ENCODE results near the gene ERMP1.

ERMP1 gene

GRCh38 chr9:5789489-5789888 lies 43.4 kb downstream of the ERMP1 start:
- Histone ChIP-seq H3K27me3 (ENCODE audit: low read depth, low read length) (no peaks in the 10 kb centered on the region), H3K4me1 (ENCODE audit: low read length) (no peaks in the 10 kb centered on the region), H3K4me3 (ENCODE audit: low read length) (no peak overlapping the region), H3K9ac (ENCODE audit: low read length) (no peak overlapping the region), H3K9me3 (ENCODE audit: insufficient read depth, low read length) (no peaks in the 10 kb centered on the region), H4K20me1 (ENCODE audit: insufficient read depth, low read length) (no peaks in the 10 kb centered on the region), H3K27ac (ENCODE audit: low read length) (no peak overlapping the region), H2AFZ (ENCODE audit: low read depth, low read length) (no peak overlapping the region), H3K4me2 (ENCODE audit: low read length) (no peak overlapping the region), H3K36me3 (replicated peaks; ENCODE audit: low read depth, low read length) (peaks cover 24% of the 10 kb centered on the region), H3K79me2 (ENCODE audit: low read length) (no peaks in the 10 kb centered on the region)
- TF ChIP-seq CTCF (IDR thresholded peaks at IDR 0.05; ENCODE audit: low read depth, low read length) (no peak), EZH2phosphoT487 (IDR thresholded peaks at IDR 0.05; ENCODE audit: low read depth) (no peak)

GRCh38 chr9:5787759-5788302 lies 45.1 kb downstream of the ERMP1 start:
- peaks cover 24% of the 10 kb centered on the region for H3K36me3 ChIP-seq (replicated peaks; ENCODE audit: low read depth, low read length)
- H2AFZ ChIP-seq (ENCODE audit: low read depth, low read length), result no peak overlapping the region
- H3K9ac ChIP-seq (ENCODE audit: low read length), result no peak overlapping the region
- no peak overlapping the region for H3K4me2 ChIP-seq (ENCODE audit: low read length)
- TF ChIP-seq CTCF (IDR thresholded peaks at IDR 0.05; ENCODE audit: low read depth, low read length) (no peak), EZH2phosphoT487 (IDR thresholded peaks at IDR 0.05; ENCODE audit: low read depth) (no peak)
- H4K20me1 ChIP-seq (ENCODE audit: insufficient read depth, low read length), result no peaks in the 10 kb centered on the region; the same call in 1 of the 2 replicates
- H3K4me3 ChIP-seq (ENCODE audit: low read length), result no peak overlapping the region
- no peaks in the 10 kb centered on the region for H3K27me3 ChIP-seq (ENCODE audit: low read depth, low read length)
- no peaks in the 10 kb centered on the region for H3K4me1 ChIP-seq (ENCODE audit: low read length)
- H3K79me2 ChIP-seq (ENCODE audit: low read length), result no peaks in the 10 kb centered on the region
- no peaks in the 10 kb centered on the region for H3K9me3 ChIP-seq (ENCODE audit: insufficient read depth, low read length)
- no peak overlapping the region for H3K27ac ChIP-seq (ENCODE audit: low read length)

GRCh38 chr9:5787220-5787619 lies 45.7 kb downstream of the ERMP1 start:
- Histone ChIP-seq H3K79me2 (ENCODE audit: low read length) (no peaks in the 10 kb centered on the region), H3K27ac (ENCODE audit: low read length) (no peak overlapping the region), H3K27me3 (ENCODE audit: low read depth, low read length) (no peaks in the 10 kb centered on the region), H3K4me3 (ENCODE audit: low read length) (no peak overlapping the region), H3K4me2 (ENCODE audit: low read length) (no peak overlapping the region), H3K9ac (ENCODE audit: low read length) (no peak overlapping the region), H3K9me3 (ENCODE audit: insufficient read depth, low read length) (no peaks in the 10 kb centered on the region), H3K4me1 (ENCODE audit: low read length) (no peaks in the 10 kb centered on the region), H3K36me3 (replicated peaks; ENCODE audit: low read depth, low read length) (peaks cover 24% of the 10 kb centered on the region), H4K20me1 (ENCODE audit: insufficient read depth, low read length) (no peaks in the 10 kb centered on the region; the same call in 1 of the 2 replicates), H2AFZ (ENCODE audit: low read depth, low read length) (no peak overlapping the region)
- TF ChIP-seq EZH2phosphoT487 (IDR thresholded peaks at IDR 0.05; ENCODE audit: low read depth), result no peak
- TF ChIP-seq CTCF (IDR thresholded peaks at IDR 0.05; ENCODE audit: low read depth, low read length), result no peak

- H3K4me2 ChIP-seq (ENCODE audit: low read length), result no peak overlapping the region
- no peaks in the 10 kb centered on the region for H3K4me1 ChIP-seq (ENCODE audit: low read length)
- TF ChIP-seq CTCF (IDR thresholded peaks at IDR 0.05; ENCODE audit: low read depth, low read length) (no peak), EZH2phosphoT487 (IDR thresholded peaks at IDR 0.05; ENCODE audit: low read depth) (no peak)
- no peaks in the 10 kb centered on the region for H3K27me3 ChIP-seq (ENCODE audit: low read depth, low read length)
- H4K20me1 ChIP-seq (ENCODE audit: insufficient read depth, low read length), result no peaks in the 10 kb centered on the region; the same call in 1 of the 2 replicates
- no peaks in the 10 kb centered on the region for H3K9me3 ChIP-seq (ENCODE audit: insufficient read depth, low read length)
- H3K9ac ChIP-seq (ENCODE audit: low read length), result no peak overlapping the region
- peaks cover 22% of the 10 kb centered on the region for H3K36me3 ChIP-seq (replicated peaks; ENCODE audit: low read depth, low read length)
- H2AFZ ChIP-seq (ENCODE audit: low read depth, low read length), result no peak overlapping the region
- H3K4me3 ChIP-seq (ENCODE audit: low read length), result no peak overlapping the region
- no peak overlapping the region for H3K27ac ChIP-seq (ENCODE audit: low read length)
- no peaks in the 10 kb centered on the region for H3K79me2 ChIP-seq (ENCODE audit: low read length)
Measured at GRCh38 chr9:5786370-5787127, 46.4 kb downstream of the ERMP1 start.

All from OCI-LY3 (cell line).